ENCODE data around the gene PCDHGB5. TPM values are rescaled to one million over a fixed set of nuclear protein-coding genes. Genes with fewer than 3 reads are reported as not detected.
A peak's percentile ranks its signal among the peaks of the same experiment; 100 is the strongest.

Gene PCDHGB5
- polyA plus RNA-seq, 3 donors: 0.01 to 0.08 TPM; not detected in 1

- no peak for TF ChIP-seq CTCF (IDR thresholded peaks at IDR 0.05)
- H3K27ac ChIP-seq (ENCODE audit: low read depth in 1 of 2, low read length in 2 of 2): no peak overlapping the region
- H3K9ac ChIP-seq (ENCODE audit: insufficient read depth, low read length, poor library complexity, severe bottlenecking): no peak overlapping the region
- Mint-ChIP-seq H3K4me3 (peak overlapping the region in 1 of 2 donors; percentile 39), H3K36me3 (peaks cover 12 to 15% of the 10 kb centered on the region in 2 donors), H3K27me3 (ENCODE audit: low read depth in 3 of 3) (peaks cover 33 to 65% (median 58%) of the 10 kb centered on the region in 3 donors), H3K27ac (no peak overlapping the region), H3K9me3 (peaks cover 38 to 80% (median 62%) of the 10 kb centered on the region in 7 donors), H3K4me1 (peaks cover 2% of the 10 kb centered on the region)
- WGBS (ENCODE audit: insufficient coverage): 46% methylated on average over 19 of the region's 19 CpGs
- no peaks in the 10 kb centered on the region for H3K79me2 ChIP-seq (ENCODE audit: insufficient read depth, low read length)
- intact Hi-C loops (cut with micrococcal nuclease): no loop called here
- H3K9me3 ChIP-seq (replicated peaks in 1 of 2; ENCODE audit: control insufficient read depth in 1 of 2, insufficient read depth in 1 of 2, low read length in 2 of 2): peaks cover 55 to 77% of the 10 kb centered on the region in 2 donors
- no peak overlapping the region for H3K4me3 ChIP-seq (replicated peaks in 1 of 3; ENCODE audit: low read depth in 2 of 3, low read length in 3 of 3)
- H3K4me2 ChIP-seq (replicated peaks; ENCODE audit: extremely low read depth, low read length, poor library complexity, severe bottlenecking): no peak overlapping the region
- H3K36me3 ChIP-seq (replicated peaks in 1 of 2; ENCODE audit: control insufficient read depth in 1 of 2, insufficient read depth in 2 of 2, low read length in 2 of 2): no peaks in the 10 kb centered on the region
- no peak for DNase-seq
- peaks cover 29 to 90% of the 10 kb centered on the region in 2 donors for H3K27me3 ChIP-seq (ENCODE audit: control insufficient read depth in 2 of 2, insufficient read depth in 2 of 2, low read length in 2 of 2)
- H3K4me1 ChIP-seq (ENCODE audit: control insufficient read depth in 1 of 2, insufficient read depth in 2 of 2, low read length in 2 of 2): no peaks in the 10 kb centered on the region
- no peaks in the 10 kb centered on the region for H4K20me1 ChIP-seq (ENCODE audit: insufficient read depth, low read length)
- no peak overlapping the region for H2AFZ ChIP-seq (ENCODE audit: insufficient read depth, low read depth, low read length, poor library complexity, severe bottlenecking)
Measured at GRCh38 chr5:141356950-141357349, 40.8 kb upstream of the PCDHGB5 start.

GRCh38 chr5:141359790-141360426 is 37.8 kb upstream of the PCDHGB5 start, which contains the start of gene PCDHGB2:
PCDHGB2 (plus strand) TSS chr5:141359994; CDS start chr5:141360136, 142 bp downstream.
- Histone ChIP-seq H3K9me3 (replicated peaks in 1 of 2; ENCODE audit: control insufficient read depth in 1 of 2, insufficient read depth in 1 of 2, low read length in 2 of 2) (peaks cover 58 to 79% of the 10 kb centered on the region in 2 donors), H3K27me3 (ENCODE audit: control insufficient read depth in 2 of 2, insufficient read depth in 2 of 2, low read length in 2 of 2) (peaks cover 44 to 91% of the 10 kb centered on the region in 2 donors), H3K4me3 (replicated peaks in 1 of 3; ENCODE audit: low read depth in 2 of 3, low read length in 3 of 3) (peak within 1 kb of the TSS in 1 of 3 experiments; percentile 36), H3K79me2 (ENCODE audit: insufficient read depth, low read length) (no peaks in the 10 kb centered on the region), H3K27ac (ENCODE audit: low read depth in 1 of 2, low read length in 2 of 2) (no peak within 1 kb of the TSS), H3K4me2 (replicated peaks; ENCODE audit: extremely low read depth, low read length, poor library complexity, severe bottlenecking) (peak within 1 kb of the TSS; percentile 40), H3K9ac (ENCODE audit: insufficient read depth, low read length, poor library complexity, severe bottlenecking) (no peak within 1 kb of the TSS), H2AFZ (ENCODE audit: insufficient read depth, low read depth, low read length, poor library complexity, severe bottlenecking) (no peak within 1 kb of the TSS), H3K4me1 (ENCODE audit: control insufficient read depth in 1 of 2, insufficient read depth in 2 of 2, low read length in 2 of 2) (no peaks in the 10 kb centered on the region), H4K20me1 (ENCODE audit: insufficient read depth, low read length) (no peaks in the 10 kb centered on the region), H3K36me3 (replicated peaks in 1 of 2; ENCODE audit: control insufficient read depth in 1 of 2, insufficient read depth in 2 of 2, low read length in 2 of 2) (no peaks in the 10 kb centered on the region)
- TF ChIP-seq CTCF (IDR thresholded peaks at IDR 0.05): peak; percentile 22
- peaks cover 2% of the 10 kb centered on the region for H3K4me1 Mint-ChIP-seq
- peaks cover 40 to 86% (median 73%) of the 10 kb centered on the region in 7 donors for H3K9me3 Mint-ChIP-seq
- intact Hi-C loops (cut with micrococcal nuclease): no loop called here
- DNase-seq: no peak
- H3K27ac Mint-ChIP-seq: peak within 1 kb of the TSS in 1 of 7 donors; percentile 57
- H3K27me3 Mint-ChIP-seq (ENCODE audit: low read depth in 3 of 3): peaks cover 50 to 72% (median 71%) of the 10 kb centered on the region in 3 donors
- WGBS (ENCODE audit: insufficient coverage): 15% methylated on average over 18 of the region's 24 CpGs
- peaks cover 12 to 15% of the 10 kb centered on the region in 2 donors for H3K36me3 Mint-ChIP-seq
- peak within 1 kb of the TSS; percentile 25 to 85 for H3K4me3 Mint-ChIP-seq
